BLaER1 treated with 17β-estradiol and CSF1 and Interleukin-3, amounts not matched to agents 10 nM and 100 nM (cell line): Measurements from ENCODE around the gene PLA2G6.
"Not testable (repeated sequence)": the region's sequence is repeated elsewhere in the genome, so short reads cannot be mapped to it uniquely, and the experiment has no call there.

Experiments
- H3K27ac ChIP-seq, 11 experiments: shearing (Covaris generic); formaldehyde crosslinking; 2 replicates each; pipeline ENCODE4 v1.8.1; 2022
- H3K27me3 ChIP-seq, 11 experiments: shearing (Covaris generic); formaldehyde crosslinking; 2 replicates each; pipeline ENCODE4 v1.8.1; 2022
- H3K36me3 ChIP-seq, 11 experiments: shearing (Covaris generic); formaldehyde crosslinking; 2 replicates each; pipeline ENCODE4 v1.8.1; 2022
- H3K4me1 ChIP-seq, 10 experiments: shearing (Covaris generic); formaldehyde crosslinking; 2 replicates each; pipeline ENCODE4 v1.8.1; 2022
- H3K4me2 ChIP-seq, 11 experiments: shearing (Covaris generic); formaldehyde crosslinking; 2 replicates each; pipeline ENCODE4 v1.8.1; 2022
- H3K4me3 ChIP-seq, 10 experiments: shearing (Covaris generic); formaldehyde crosslinking; 2 replicates each; pipeline ENCODE4 v1.8.1; 2022
- H3K9ac ChIP-seq, 11 experiments: shearing (Covaris generic); formaldehyde crosslinking; 2 replicates each; pipeline ENCODE4 v1.8.1; 2022
- H3K9me3 ChIP-seq, 11 experiments: shearing (Covaris generic); formaldehyde crosslinking; replicated peaks in 1 of 11; 2 replicates each; pipeline ENCODE4 v1.8.1; 2022
- H4K20me1 ChIP-seq, 11 experiments: shearing (Covaris generic); formaldehyde crosslinking; 2 replicates each; pipeline ENCODE4 v1.8.1; 2022
- Cebpa-rat ChIP-seq, 11 experiments: shearing (Covaris generic); IDR thresholded peaks; 2 replicates each; pipeline ENCODE4 v1.8.1; 2022

Gene PLA2G6

GRCh38 chr22:38155703-38156102, 25.9 kb downstream of the PLA2G6 start:
- H4K20me1 ChIP-seq: peaks cover 0 to 12% (median 0%) of the 10 kb centered on the region in 11 experiments; a peak in 5 of 22 replicates
- 0 out of 22 replicates have a peak, but pooled peaks cover 0 to 5% (median 0%) of the 10 kb centered on the region in 11 experiments for H3K27me3 ChIP-seq
- no peak overlapping the region for H3K4me3 ChIP-seq
- H3K4me1 ChIP-seq: peaks cover 4 to 34% (median 27%) of the 10 kb centered on the region in 10 experiments; a peak in 16 of 20 replicates
- H3K9ac ChIP-seq: no peak overlapping the region
- H3K36me3 ChIP-seq: peaks cover 0 to 5% (median 0%) of the 10 kb centered on the region in 11 experiments; a peak in 2 of 22 replicates
- peaks cover 0 to 9% (median 7%) of the 10 kb centered on the region in 11 experiments; a peak in 8 of 22 replicates for H3K9me3 ChIP-seq
- no peak overlapping the region for H3K4me2 ChIP-seq
- TF ChIP-seq Cebpa-rat (IDR thresholded peaks at IDR 0.05): no peak
- H3K27ac ChIP-seq: no peak overlapping the region

GRCh38 chr22:38154563-38154915, 27.1 kb downstream of the PLA2G6 start:
- H3K36me3 ChIP-seq, H3K9me3 ChIP-seq, H3K27ac ChIP-seq, H3K27me3 ChIP-seq, H3K9ac ChIP-seq, H3K4me3 ChIP-seq: not testable (repeated sequence)
- H3K4me1 ChIP-seq: peaks cover 6 to 37% (median 30%) of the 10 kb centered on the region in 10 experiments; a peak in 17 of 20 replicates
- H3K4me2 ChIP-seq: peak overlapping the region in 6 of 11 experiments; percentile 10 to 34 (median 21); a peak in 4 of 22 replicates
- H4K20me1 ChIP-seq: peaks cover 0 to 12% (median 0%) of the 10 kb centered on the region in 11 experiments; a peak in 5 of 22 replicates

GRCh38 chr22:38153821-38154562, 27.6 kb downstream of the PLA2G6 start:
- Histone ChIP-seq H3K4me2 (peak overlapping the region in 7 of 11 experiments; percentile 9 to 34 (median 20); a peak in 8 of 22 replicates), H4K20me1 (peaks cover 0 to 12% (median 0%) of the 10 kb centered on the region in 11 experiments; a peak in 5 of 22 replicates), H3K27ac (no peak overlapping the region), H3K36me3 (peaks cover 0 to 5% (median 0%) of the 10 kb centered on the region in 11 experiments; a peak in 2 of 22 replicates), H3K9ac (peak overlapping the region in 1 of 11 experiments; percentile 16; a peak in 1 of 22 replicates), H3K4me1 (peaks cover 11 to 38% (median 32%) of the 10 kb centered on the region in 10 experiments), H3K27me3 (0 out of 22 replicates have a peak, but pooled peaks cover 0 to 5% (median 0%) of the 10 kb centered on the region in 11 experiments), H3K4me3 (no peak overlapping the region), H3K9me3 (peaks cover 0 to 9% (median 7%) of the 10 kb centered on the region in 11 experiments; a peak in 8 of 22 replicates)
- no peak for TF ChIP-seq Cebpa-rat (IDR thresholded peaks at IDR 0.05)

GRCh38 chr22:38151126-38151500, 30.5 kb downstream of the PLA2G6 start:
- Histone ChIP-seq H3K27me3 (0 out of 22 replicates have a peak, but pooled peaks cover 0 to 5% (median 0%) of the 10 kb centered on the region in 11 experiments), H3K4me1 (peaks cover 36 to 60% (median 55%) of the 10 kb centered on the region in 10 experiments), H3K9ac (no peak overlapping the region), H3K4me3 (no peak overlapping the region), H3K4me2 (peak overlapping the region in 6 of 11 experiments; percentile 2 to 42 (median 34); a peak in 8 of 22 replicates), H3K36me3 (peaks cover 0 to 5% (median 0%) of the 10 kb centered on the region in 11 experiments; a peak in 2 of 22 replicates), H4K20me1 (peaks cover 0 to 12% (median 0%) of the 10 kb centered on the region in 11 experiments; a peak in 6 of 22 replicates), H3K9me3 (peaks cover 0 to 6% (median 5%) of the 10 kb centered on the region in 11 experiments; a peak in 7 of 22 replicates), H3K27ac (no peak overlapping the region)
- TF ChIP-seq Cebpa-rat (IDR thresholded peaks at IDR 0.05): no peak

GRCh38 chr22:38148245-38148644, 33.4 kb downstream of the PLA2G6 start:
- H4K20me1 ChIP-seq: no peaks in the 10 kb centered on the region; a peak in 2 of 22 replicates
- peak overlapping the region; percentile 51 to 82 (median 67) for H3K27ac ChIP-seq
- H3K36me3 ChIP-seq: peaks cover 0 to 16% (median 2%) of the 10 kb centered on the region in 11 experiments; a peak in 7 of 22 replicates
- peak overlapping the region; percentile 80 to 98 (median 92) for H3K4me2 ChIP-seq
- TF ChIP-seq Cebpa-rat (IDR thresholded peaks at IDR 0.05): no peak
- H3K9ac ChIP-seq: peak overlapping the region; percentile 16 to 75 (median 56); a peak in 20 of 22 replicates
- 0 out of 22 replicates have a peak, but pooled peaks cover 0 to 5% (median 0%) of the 10 kb centered on the region in 11 experiments for H3K27me3 ChIP-seq
- H3K4me1 ChIP-seq: peaks cover 38 to 60% (median 53%) of the 10 kb centered on the region in 10 experiments
- H3K4me3 ChIP-seq: peak overlapping the region in 9 of 10 experiments; percentile 9 to 55 (median 40); a peak in 14 of 20 replicates
- no peaks in the 10 kb centered on the region for H3K9me3 ChIP-seq

- H3K9me3 ChIP-seq, H3K4me3 ChIP-seq, H3K27ac ChIP-seq, H4K20me1 ChIP-seq, H3K27me3 ChIP-seq, H3K9ac ChIP-seq: not testable (repeated sequence)
- Histone ChIP-seq H3K4me2 (peak overlapping the region in 2 of 11 experiments; percentile 18 to 26; a peak in 1 of 22 replicates), H3K4me1 (peaks cover 30 to 64% (median 52%) of the 10 kb centered on the region in 10 experiments), H3K36me3 (peaks cover 0 to 26% (median 8%) of the 10 kb centered on the region in 11 experiments; a peak in 8 of 22 replicates)
Measured at GRCh38 chr22:38146166-38146565, 35.5 kb downstream of the PLA2G6 start.

- Histone ChIP-seq H4K20me1 (no peaks in the 10 kb centered on the region; a peak in 3 of 22 replicates), H3K27ac (no peak overlapping the region), H3K4me1 (peaks cover 27 to 49% (median 33%) of the 10 kb centered on the region in 10 experiments), H3K4me3 (no peak overlapping the region), H3K27me3 (no peaks in the 10 kb centered on the region), H3K9me3 (no peaks in the 10 kb centered on the region), H3K9ac (no peak overlapping the region), H3K36me3 (peaks cover 0 to 44% (median 19%) of the 10 kb centered on the region in 11 experiments; a peak in 13 of 22 replicates), H3K4me2 (peak overlapping the region in 2 of 11 experiments; percentile 7 to 63; a peak in 2 of 22 replicates)
- TF ChIP-seq Cebpa-rat (IDR thresholded peaks at IDR 0.05): no peak
Measured at GRCh38 chr22:38144025-38144405, 37.6 kb downstream of the PLA2G6 start.

- Histone ChIP-seq H3K4me3 (no peak overlapping the region), H3K4me1 (peaks cover 13 to 35% (median 19%) of the 10 kb centered on the region in 10 experiments), H3K27me3 (no peaks in the 10 kb centered on the region), H3K27ac (no peak overlapping the region), H3K4me2 (no peak overlapping the region), H3K9ac (no peak overlapping the region), H3K36me3 (peaks cover 0 to 57% (median 28%) of the 10 kb centered on the region in 11 experiments; a peak in 14 of 22 replicates), H4K20me1 (no peaks in the 10 kb centered on the region; a peak in 1 of 22 replicates), H3K9me3 (no peaks in the 10 kb centered on the region)
- TF ChIP-seq Cebpa-rat (IDR thresholded peaks at IDR 0.05): no peak
Measured at GRCh38 chr22:38142606-38143005, 39.0 kb downstream of the PLA2G6 start.
